ENCODE data around the gene FAM222B.

- TF ChIP-seq CTCF (conservative IDR thresholded peaks at IDR 0.05; ENCODE audit: low read depth, low read length) (no peak), BHLHE40 (IDR thresholded peaks at IDR 0.05; ENCODE audit: low read depth, low read length) (no peak), POLR2A (IDR thresholded peaks at IDR 0.05; ENCODE audit: low read depth, low read length) (no peak), NFE2L2 (IDR thresholded peaks at IDR 0.05; ENCODE audit: low read depth, low read length) (no peak), USF2 (IDR thresholded peaks at IDR 0.05; ENCODE audit: low read depth, low read length) (no peak), SMC3 (IDR thresholded peaks at IDR 0.05; ENCODE audit: low read depth, low read length) (no peak), RFX5 (IDR thresholded peaks at IDR 0.05; ENCODE audit: low read depth, low read length) (no peak), RAD21 (IDR thresholded peaks at IDR 0.05; ENCODE audit: low read length) (no peak)
Measured at GRCh38 chr17:28867276-28867675, 24.7 kb upstream of the FAM222B start.

All from IMR-90 (cell line).